ENCODE measurements around the gene LHFPL6.
"Not testable (repeated sequence)": the region's sequence is repeated elsewhere in the genome, so short reads cannot be mapped to it uniquely, and the experiment has no call there.

LHFPL6 gene

GRCh38 chr13:39341251-39341650 is 261.7 kb downstream of the LHFPL6 start:
- DNase-seq (ENCODE audit: low spot score): no peak

- not testable (repeated sequence) for DNase-seq (ENCODE audit: low spot score)
Observed at GRCh38 chr13:39338114-39338513, 264.9 kb downstream of the LHFPL6 start.

GRCh38 chr13:39336937-39337336 is 266.1 kb downstream of the LHFPL6 start:
- DNase-seq (ENCODE audit: low spot score): no peak

GRCh38 chr13:39336207-39336606 is 266.8 kb downstream of the LHFPL6 start:
- no peak for DNase-seq (ENCODE audit: low spot score)

- no peak for DNase-seq (ENCODE audit: low spot score)
Observed at GRCh38 chr13:39335721-39336120, 267.3 kb downstream of the LHFPL6 start.

GRCh38 chr13:39330504-39330903 is 272.5 kb downstream of the LHFPL6 start:
- no peak for DNase-seq (ENCODE audit: low spot score)

GRCh38 chr13:39329182-39329639 is 273.8 kb downstream of the LHFPL6 start:
- DNase-seq (ENCODE audit: low spot score): no peak

- no peak for DNase-seq (ENCODE audit: low spot score)
Observed at GRCh38 chr13:39327172-39327479, 275.9 kb downstream of the LHFPL6 start.

- peak; percentile 46 for DNase-seq (ENCODE audit: low spot score)
Observed at GRCh38 chr13:39326469-39327171, 276.4 kb downstream of the LHFPL6 start.

- DNase-seq (ENCODE audit: low spot score): no peak
Observed at GRCh38 chr13:39324806-39325311, 278.1 kb downstream of the LHFPL6 start.

- DNase-seq (ENCODE audit: low spot score): no peak
Observed at GRCh38 chr13:39322836-39323585, 280.0 kb downstream of the LHFPL6 start.

- DNase-seq (ENCODE audit: low spot score): no peak
Observed at GRCh38 chr13:39321574-39321973, 281.4 kb downstream of the LHFPL6 start.

- no peak for DNase-seq (ENCODE audit: low spot score)
Observed at GRCh38 chr13:39318161-39318560, 284.8 kb downstream of the LHFPL6 start.

- DNase-seq (ENCODE audit: low spot score): no peak
Observed at GRCh38 chr13:39317291-39317690, 285.7 kb downstream of the LHFPL6 start.

- DNase-seq (ENCODE audit: low spot score): no peak
Observed at GRCh38 chr13:39315796-39316195, 287.2 kb downstream of the LHFPL6 start.

GRCh38 chr13:39313721-39314120 is 289.3 kb downstream of the LHFPL6 start:
- no peak for DNase-seq (ENCODE audit: low spot score)

- no peak for DNase-seq (ENCODE audit: low spot score)
Observed at GRCh38 chr13:39312596-39312995, 290.4 kb downstream of the LHFPL6 start.

- DNase-seq (ENCODE audit: low spot score): peak; percentile 51
Observed at GRCh38 chr13:39311619-39312018, 291.4 kb downstream of the LHFPL6 start.

GRCh38 chr13:39310961-39311360 is 292.0 kb downstream of the LHFPL6 start:
- no peak for DNase-seq (ENCODE audit: low spot score)

GRCh38 chr13:39306639-39307589 is 296.1 kb downstream of the LHFPL6 start:
- peak; percentile 52 for DNase-seq (ENCODE audit: low spot score)

GRCh38 chr13:39302820-39303219 is 300.2 kb downstream of the LHFPL6 start:
- DNase-seq (ENCODE audit: low spot score): no peak

GRCh38 chr13:39298951-39299350 is 304.0 kb downstream of the LHFPL6 start:
- no peak for DNase-seq (ENCODE audit: low spot score)
